CD14-positive monocyte (primary cell): ENCODE data around the gene TMEM184C. TPM values are rescaled to one million over a fixed set of nuclear protein-coding genes. Genes with fewer than 3 reads are reported as not detected.

Experiments
- DNase-seq, 3 donors: peaks; one replicate each; pipeline ENCODE4 v3.0.0-alpha.2; 2011 to 2022
- H2AFZ ChIP-seq: 2 replicates; pipeline ENCODE4 v1.6.0; 2012; ENCODE audit warnings: mild to moderate bottlenecking, low read depth, low read length, inconsistent platforms; ENCODE audit not compliant: insufficient read depth, poor library complexity, severe bottlenecking
- H3K27ac ChIP-seq, 2 donors: 1 replicate in 1 of 2; 2 replicates in 1 of 2; pipeline ENCODE4 v1.5.1; 2012 to 2013; ENCODE audit warnings: low read length in 2 of 2, control low read depth in 1 of 2, inconsistent platforms in 1 of 2, low read depth in 1 of 2, mild to moderate bottlenecking in 1 of 2
- H3K27me3 ChIP-seq, 2 donors: one replicate each; pipeline versions ENCODE4 v1.6.0 to v1.6.1; 2011 to 2013; ENCODE audit warnings: low read length in 2 of 2; ENCODE audit not compliant: control insufficient read depth in 2 of 2, insufficient read depth in 2 of 2
- H3K36me3 ChIP-seq, 2 donors: replicated peaks in 1 of 2; 1 replicate in 1 of 2; 2 replicates in 1 of 2; pipeline versions ENCODE4 v1.5.1 to v1.6.1; 2012 to 2013; ENCODE audit warnings: low read length in 2 of 2, control low read depth in 1 of 2, inconsistent platforms in 1 of 2, mild to moderate bottlenecking in 1 of 2; ENCODE audit not compliant: insufficient read depth in 2 of 2, control insufficient read depth in 1 of 2
- H3K4me1 ChIP-seq, 2 donors: 1 replicate in 1 of 2; 2 replicates in 1 of 2; pipeline versions ENCODE4 v1.5.1 to v1.6.1; 2012 to 2013; ENCODE audit warnings: low read length in 2 of 2, control low read depth in 1 of 2, inconsistent platforms in 1 of 2, mild to moderate bottlenecking in 1 of 2, moderate library complexity in 1 of 2; ENCODE audit not compliant: insufficient read depth in 2 of 2, control insufficient read depth in 1 of 2
- H3K4me2 ChIP-seq: replicated peaks from 2 replicates; pipeline ENCODE3; 2012; ENCODE audit warnings: low read length, moderate library complexity, mild to moderate bottlenecking; ENCODE audit not compliant: poor library complexity, severe bottlenecking; ENCODE audit errors: extremely low read depth
- H3K4me3 ChIP-seq, 3 experiments: fragments of 200-600 bp in 1 of 3; sonication (generic) in 1 of 3; replicated peaks in 1 of 3; 1 replicate in 2 of 3; 2 replicates in 1 of 3; pipeline ENCODE4 v1.5.1; 2011 to 2013; ENCODE audit warnings: low read length in 3 of 3, mild to moderate bottlenecking in 3 of 3, control low read depth in 2 of 3, low read depth in 2 of 3, inconsistent platforms in 1 of 3, moderate library complexity in 1 of 3
- H3K79me2 ChIP-seq: 2 replicates; pipeline ENCODE4 v1.6.0; 2012; ENCODE audit warnings: mild to moderate bottlenecking, control low read depth, inconsistent platforms, low read length, moderate library complexity; ENCODE audit not compliant: insufficient read depth
- H3K9ac ChIP-seq: 2 replicates; pipeline ENCODE4 v1.6.0; 2017; ENCODE audit warnings: low read length, mild to moderate bottlenecking; ENCODE audit not compliant: insufficient read depth, poor library complexity, severe bottlenecking
- H3K9me3 ChIP-seq, 2 donors: replicated peaks in 1 of 2; 1 replicate in 1 of 2; 2 replicates in 1 of 2; pipeline versions ENCODE4 v1.5.1 to v1.6.1; 2012 to 2013; ENCODE audit warnings: low read length in 2 of 2, control low read depth in 1 of 2; ENCODE audit not compliant: control insufficient read depth in 1 of 2, insufficient read depth in 1 of 2
- H4K20me1 ChIP-seq: 2 replicates; pipeline ENCODE4 v1.6.0; 2012; ENCODE audit warnings: mild to moderate bottlenecking, low read length, control low read depth, moderate library complexity; ENCODE audit not compliant: insufficient read depth
- H3K27ac Mint-ChIP-seq, 7 donors: one replicate each; pipeline ENCODE4 v1.8.0; 2020; ENCODE audit warnings: mild to moderate bottlenecking in 7 of 7, mixed read lengths in 7 of 7, moderate library complexity in 6 of 7, inconsistent platforms in 2 of 7
- H3K27me3 Mint-ChIP-seq, 3 donors: one replicate each; pipeline ENCODE4 v1.8.0; 2021 to 2022; ENCODE audit warnings: low read depth in 3 of 3, mild to moderate bottlenecking in 3 of 3, mixed read lengths in 3 of 3, moderate library complexity in 3 of 3, inconsistent platforms in 1 of 3
- H3K36me3 Mint-ChIP-seq, 2 donors: one replicate each; pipeline ENCODE4 v1.8.0; 2020; ENCODE audit warnings: mixed read lengths in 2 of 2, inconsistent platforms in 1 of 2, mild to moderate bottlenecking in 1 of 2
- H3K4me1 Mint-ChIP-seq: one replicate; pipeline ENCODE4 v1.8.0; 2020; ENCODE audit warnings: mild to moderate bottlenecking, mixed read lengths
- H3K4me3 Mint-ChIP-seq, 2 donors: one replicate each; pipeline ENCODE4 v1.8.0; 2020; ENCODE audit warnings: mild to moderate bottlenecking in 2 of 2, mixed read lengths in 2 of 2, moderate library complexity in 1 of 2
- H3K9me3 Mint-ChIP-seq, 7 donors: one replicate each; pipeline ENCODE4 v1.8.0; 2020 to 2022; ENCODE audit warnings: mixed read lengths in 7 of 7, mild to moderate bottlenecking in 6 of 7, moderate library complexity in 6 of 7, inconsistent platforms in 2 of 7
- CTCF ChIP-seq: fragments of 200-600 bp; IDR thresholded peaks from one replicate; pipeline ENCODE4 v1.8.0; 2022; ENCODE audit warnings: antibody characterized with exemption, mild to moderate bottlenecking
- WGBS: methylation state at CpG from one replicate; pipeline ENCODE4 v1.1.5; 2013; ENCODE audit warnings: missing lambda C conversion rate; ENCODE audit not compliant: insufficient coverage; 5-methylcytosine and 5-hydroxymethylcytosine counted together
- intact Hi-C, 2 donors: fragments of 100-400 bp; cut with micrococcal nuclease; formaldehyde crosslinking; loops; one replicate each; pipeline versions ENCODE4 v1.15.0 to v1.15.1; 2023
- polyA minus RNA-seq: library from RNA; depleted of rRNA, polyadenylated mRNA; stranded (reverse); fragments of >200 nt; gene quantifications from 2 replicates; pipeline ENCODE4 v1.2.3, GENCODE V29; 2012
- polyA plus RNA-seq, 3 donors: library from polyadenylated mRNA; depleted of rRNA in 1 of 3; unstranded in 2 of 3; stranded (reverse) in 1 of 3; fragments of 300-500 nt in 2 of 3; fragments of >200 nt in 1 of 3; fragmentation: Illumina TruSeq in 2 of 3; gene quantifications; 1 replicate in 2 of 3; 2 replicates in 1 of 3; pipeline ENCODE4 v1.2.3, GENCODE V29; 2012 to 2021
- total RNA-seq, 12 experiments: library from RNA in 1 of 12; stranded (reverse) in 1 of 12; fragments of 120-200 nt in 1 of 12; gene quantifications; one replicate each; pipeline ENCODE4 v1.2.4 and lab custom pipeline; 2013 to 2026; ENCODE audit warnings: mixed read lengths in 6 of 12, inconsistent platforms in 1 of 12

Gene TMEM184C
- 24.7 TPM for total RNA-seq (2013)
- polyA plus RNA-seq, result 10 to 100 TPM in 2 of 3 donors, 1 to 10 TPM in 1; 7.5 to 36.4 (median 20.7) TPM
- polyA minus RNA-seq, result 13.7 TPM in 2 replicates
- 19.5 to 53.2 (median 28.0) reads per million in 11 experiments for total RNA-seq (lab: John Stamatoyannopoulos, UW)

GRCh38 chr4:147617173-147617840 lies at the start of gene TMEM184C:
Gene TMEM184C (plus strand): TSS chr4:147617397. CDS start chr4:147617957, 560 bp downstream.
- Mint-ChIP-seq H3K4me3 (peak within 1 kb of the TSS; percentile 99 to 100), H3K27ac (peak within 1 kb of the TSS; percentile 97 to 100 (median 99)), H3K27me3 (peaks cover 2 to 9% (median 2%) of the 10 kb centered on the region in 3 donors), H3K4me1 (peaks cover 33% of the 10 kb centered on the region), H3K9me3 (no peaks in the 10 kb centered on the region), H3K36me3 (peaks cover 14 to 26% of the 10 kb centered on the region in 2 donors)
- TF ChIP-seq CTCF, result no peak
- under 1% methylated on average over 37 of the region's 37 CpGs for WGBS
- H2AFZ ChIP-seq, result peak within 1 kb of the TSS; percentile 84
- peaks cover 23 to 34% of the 10 kb centered on the region in 2 donors for H3K4me1 ChIP-seq
- no peaks in the 10 kb centered on the region for H3K9me3 ChIP-seq
- peaks cover 6 to 22% of the 10 kb centered on the region in 2 donors for H3K36me3 ChIP-seq
- H4K20me1 ChIP-seq, result peaks cover 11% of the 10 kb centered on the region
- peaks cover 49% of the 10 kb centered on the region for H3K79me2 ChIP-seq
- peak within 1 kb of the TSS; percentile 87 to 97 for H3K27ac ChIP-seq
- H3K4me2 ChIP-seq, result peak within 1 kb of the TSS; percentile 91
- peaks cover 0 to 10% of the 10 kb centered on the region in 2 donors for H3K27me3 ChIP-seq
- intact Hi-C loops, result loop anchor here in 1 of 2 donors (5.0 kb wide), 1 partner anchor 65 kb away; the partner anchor contains the start of gene PRMT9
- DNase-seq, result peak; percentile 94
- peak within 1 kb of the TSS; percentile 89 for H3K9ac ChIP-seq
- H3K4me3 ChIP-seq, result peak within 1 kb of the TSS; percentile 66 to 89 (median 83)

GRCh38 chr4:147570616-147571015 lies 46.6 kb upstream of the TMEM184C start:
- Histone ChIP-seq H3K4me1 (no peaks in the 10 kb centered on the region), H2AFZ (no peak overlapping the region), H3K79me2 (no peaks in the 10 kb centered on the region), H3K27me3 (no peaks in the 10 kb centered on the region), H3K4me2 (no peak overlapping the region), H3K9ac (no peak overlapping the region), H3K9me3 (peaks cover 0 to 3% of the 10 kb centered on the region in 2 donors), H3K4me3 (no peak overlapping the region), H3K36me3 (no peaks in the 10 kb centered on the region), H4K20me1 (no peaks in the 10 kb centered on the region), H3K27ac (no peak overlapping the region)
- Mint-ChIP-seq H3K27me3 (peaks cover 0 to 3% (median 1%) of the 10 kb centered on the region in 3 donors), H3K4me3 (no peak overlapping the region), H3K27ac (no peak overlapping the region), H3K4me1 (no peaks in the 10 kb centered on the region), H3K36me3 (no peaks in the 10 kb centered on the region), H3K9me3 (peaks cover 0 to 4% (median 2%) of the 10 kb centered on the region in 7 donors)
- 33% methylated on average over 1 of the region's 4 CpGs for WGBS
- DNase-seq, result no peak
- no peak for TF ChIP-seq CTCF
- intact Hi-C loops, result no loop called here
